ENCODE data around the gene SIRT7. TPM values are rescaled to one million over a fixed set of nuclear protein-coding genes. Genes with fewer than 3 reads are reported as not detected.
A peak's percentile ranks its signal among the peaks of the same experiment; 100 is the strongest.

Gene SIRT7
- polyA plus RNA-seq, 1 donor from 2014 or later = 31.6 TPM

DNA sequence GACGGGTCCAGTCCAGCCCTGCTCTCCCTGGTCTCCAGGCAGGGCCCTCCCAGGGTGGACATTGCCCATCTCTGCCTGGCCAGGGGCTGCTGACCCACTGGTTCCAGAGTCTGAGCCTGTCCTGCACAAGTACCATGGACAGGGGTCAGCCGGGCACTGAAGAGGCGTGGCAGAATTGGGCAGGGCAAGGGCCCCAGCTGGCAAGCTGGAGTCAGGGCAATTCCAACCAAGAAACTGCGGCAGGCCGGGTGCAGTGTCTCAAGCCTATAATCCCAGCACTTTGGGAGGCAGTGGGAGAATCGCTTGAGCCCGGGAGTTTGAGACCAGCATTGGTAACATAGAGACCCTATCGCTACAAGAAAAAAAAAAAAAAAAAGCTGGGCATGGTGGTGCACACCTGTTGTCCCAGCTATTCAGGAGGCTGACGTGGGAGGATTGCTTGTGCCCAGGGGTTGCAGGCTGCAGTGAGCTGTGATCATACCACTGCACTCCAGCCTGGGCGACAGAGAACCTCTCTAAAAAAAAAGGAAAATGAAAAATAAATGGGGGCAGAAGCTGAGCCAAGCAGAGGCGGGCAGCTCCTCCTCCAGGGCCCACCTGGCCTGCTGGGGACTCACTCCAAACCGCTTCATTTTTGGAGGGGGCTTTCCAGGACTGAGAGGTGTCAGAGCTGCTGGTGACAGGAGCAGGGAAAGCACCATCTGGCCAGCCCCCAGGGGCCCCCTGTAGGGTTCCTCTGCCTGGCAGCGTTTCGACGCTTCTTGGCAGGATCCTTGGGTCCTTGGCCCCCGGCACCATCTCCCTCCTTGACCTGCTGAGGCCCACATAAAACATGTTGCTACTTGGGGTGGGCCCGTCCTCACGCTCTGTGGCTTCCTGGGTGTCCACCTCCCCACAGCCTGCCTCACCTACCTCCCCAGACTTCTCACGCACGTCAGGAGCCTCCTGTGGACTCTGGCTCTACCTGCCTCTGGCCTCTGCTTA is 12.5 kb upstream of the SIRT7 start:
- Mint-ChIP-seq H3K9me3 (no peaks in the 10 kb centered on the region), H3K4me1 (peaks cover 6 to 8% (median 6%) of the 10 kb centered on the region in 3 donors), H3K36me3 (no peaks in the 10 kb centered on the region), H3K4me3 (peak overlapping the region in 1 of 4 donors; percentile 71), H3K27ac (peak overlapping the region in 1 of 3 donors; percentile 87), H3K27me3 (peaks cover 8% of the 10 kb centered on the region)

DNA sequence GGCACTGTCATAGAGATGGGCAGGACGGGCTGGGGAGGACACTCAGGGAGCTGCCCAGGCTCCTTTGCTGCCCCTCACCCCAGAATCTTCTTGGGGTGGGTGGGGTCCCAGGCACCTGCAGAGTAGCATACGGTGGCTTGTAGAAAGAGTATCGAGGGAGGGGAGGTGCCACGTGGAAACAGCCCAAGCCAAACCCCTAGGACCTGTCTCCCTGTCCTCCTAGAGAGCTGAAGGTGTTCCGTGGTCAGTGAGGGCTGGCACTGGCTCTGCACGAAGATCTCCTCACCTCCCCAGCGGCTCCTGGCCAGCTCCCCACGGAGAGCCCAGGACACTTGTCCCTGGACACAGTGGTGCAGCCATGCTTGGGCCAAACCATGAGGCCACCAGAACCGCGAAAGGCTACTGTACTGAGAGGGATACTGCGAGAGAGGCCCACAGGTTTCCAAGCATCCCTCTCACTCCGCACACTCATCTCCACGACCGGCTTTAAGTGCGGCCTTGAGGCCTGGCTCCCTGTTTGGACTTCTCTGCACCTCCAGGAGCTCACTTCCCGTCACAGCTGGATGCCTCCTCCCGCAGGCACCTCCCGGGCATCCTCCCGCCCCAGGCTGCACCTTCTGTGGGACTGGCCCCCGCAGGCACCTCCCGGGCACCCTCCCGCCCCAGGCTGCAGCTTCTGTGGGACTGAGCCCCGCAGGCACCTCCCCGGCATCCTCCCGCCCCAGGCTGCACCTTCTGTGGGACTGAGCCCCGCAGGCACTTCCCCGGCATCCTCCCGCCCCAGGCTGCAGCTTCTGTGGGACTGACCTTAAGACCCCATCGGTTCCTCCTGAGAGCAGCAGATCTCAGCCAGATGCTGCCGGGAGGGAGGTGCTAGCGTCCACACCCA is 11.5 kb upstream of the SIRT7 start:
- peak overlapping the region in 1 of 3 donors; percentile 86 for H3K27ac Mint-ChIP-seq
- peaks cover 6 to 9% (median 6%) of the 10 kb centered on the region in 3 donors for H3K4me1 Mint-ChIP-seq
- H3K27me3 Mint-ChIP-seq = peaks cover 8% of the 10 kb centered on the region
- H3K9me3 Mint-ChIP-seq = no peaks in the 10 kb centered on the region
- H3K36me3 Mint-ChIP-seq = no peaks in the 10 kb centered on the region
- peak overlapping the region in 3 of 4 donors; percentile 43 to 49 (median 44) for H3K4me3 Mint-ChIP-seq

GRCh38 chr17:81928544-81929252 is 10.7 kb upstream of the SIRT7 start:
- H3K27me3 Mint-ChIP-seq = peaks cover 8% of the 10 kb centered on the region
- H3K9me3 Mint-ChIP-seq = no peaks in the 10 kb centered on the region
- H3K4me3 Mint-ChIP-seq = peak overlapping the region; percentile 44 to 82 (median 62)
- H3K4me1 Mint-ChIP-seq = peaks cover 4 to 10% (median 6%) of the 10 kb centered on the region in 3 donors
- H3K27ac Mint-ChIP-seq = peak overlapping the region in 1 of 3 donors; percentile 86
- H3K36me3 Mint-ChIP-seq = no peaks in the 10 kb centered on the region

DNA sequence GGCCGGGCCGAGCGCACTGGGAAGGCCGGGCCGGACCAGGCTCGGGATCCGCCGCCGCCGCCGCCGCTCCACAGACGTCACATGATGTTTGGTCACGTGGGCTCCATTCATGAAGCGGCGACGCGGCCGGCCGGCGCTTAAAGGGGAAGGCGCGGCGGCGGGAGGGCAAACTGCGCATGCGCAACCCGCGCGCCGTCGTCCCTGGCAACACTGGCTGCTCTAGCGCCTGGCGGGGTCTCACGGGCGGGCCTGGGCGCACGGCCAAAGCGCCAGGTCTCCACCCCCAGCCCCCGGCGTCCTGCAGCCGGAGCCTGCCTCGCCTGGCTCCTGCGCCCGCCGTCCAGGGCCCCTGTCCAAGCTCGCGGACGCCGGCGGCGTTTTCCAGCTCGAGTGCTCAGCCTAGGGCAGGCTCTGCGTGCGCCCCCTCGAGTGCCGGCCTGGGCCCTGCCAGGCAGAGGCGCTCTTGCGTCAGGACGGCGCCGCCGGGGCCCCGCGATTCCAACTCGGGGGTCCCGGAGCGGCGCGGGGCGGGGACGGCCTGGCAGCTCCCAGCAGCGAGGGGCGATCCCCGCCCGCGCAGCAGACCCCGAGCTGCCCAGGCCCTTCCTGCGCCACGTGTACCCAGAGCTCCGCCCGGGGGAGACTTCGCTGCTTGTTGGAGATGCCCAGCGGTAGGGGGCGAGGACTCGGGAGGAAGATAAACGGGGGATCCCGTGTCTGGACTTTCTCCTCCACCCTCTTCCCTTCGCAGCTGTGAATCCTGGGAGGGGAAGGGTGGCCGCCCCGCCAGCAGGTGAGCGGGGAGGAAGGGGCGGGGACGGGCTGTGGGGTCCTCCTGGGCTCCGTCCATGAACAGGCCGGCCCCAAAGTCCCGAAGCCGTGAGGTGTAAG is 9.9 kb upstream of the SIRT7 start, which contains the start of gene MAFG:
Gene MAFG (minus strand): TSS at position 83 of the 891 bp plus-strand sequence. CDS start 4,550 bp downstream, outside the sequence.
- Mint-ChIP-seq H3K27me3 (peaks cover 8% of the 10 kb centered on the region), H3K9me3 (no peaks in the 10 kb centered on the region), H3K27ac (peak within 1 kb of the TSS; percentile 86 to 98 (median 91)), H3K4me1 (peaks cover 3 to 10% (median 6%) of the 10 kb centered on the region in 3 donors), H3K36me3 (no peaks in the 10 kb centered on the region), H3K4me3 (peak within 1 kb of the TSS; percentile 82 to 95 (median 90))

- Mint-ChIP-seq H3K27me3 (peaks cover 8% of the 10 kb centered on the region), H3K9me3 (no peaks in the 10 kb centered on the region), H3K36me3 (no peaks in the 10 kb centered on the region), H3K4me3 (peak overlapping the region in 3 of 4 donors; percentile 63 to 76 (median 70)), H3K4me1 (peaks cover 3 to 10% (median 6%) of the 10 kb centered on the region in 3 donors), H3K27ac (peak overlapping the region in 2 of 3 donors; percentile 47 to 98)
These were observed 9.2 kb upstream of the SIRT7 start for GRCh38 chr17:81927152-81927652.

DNA sequence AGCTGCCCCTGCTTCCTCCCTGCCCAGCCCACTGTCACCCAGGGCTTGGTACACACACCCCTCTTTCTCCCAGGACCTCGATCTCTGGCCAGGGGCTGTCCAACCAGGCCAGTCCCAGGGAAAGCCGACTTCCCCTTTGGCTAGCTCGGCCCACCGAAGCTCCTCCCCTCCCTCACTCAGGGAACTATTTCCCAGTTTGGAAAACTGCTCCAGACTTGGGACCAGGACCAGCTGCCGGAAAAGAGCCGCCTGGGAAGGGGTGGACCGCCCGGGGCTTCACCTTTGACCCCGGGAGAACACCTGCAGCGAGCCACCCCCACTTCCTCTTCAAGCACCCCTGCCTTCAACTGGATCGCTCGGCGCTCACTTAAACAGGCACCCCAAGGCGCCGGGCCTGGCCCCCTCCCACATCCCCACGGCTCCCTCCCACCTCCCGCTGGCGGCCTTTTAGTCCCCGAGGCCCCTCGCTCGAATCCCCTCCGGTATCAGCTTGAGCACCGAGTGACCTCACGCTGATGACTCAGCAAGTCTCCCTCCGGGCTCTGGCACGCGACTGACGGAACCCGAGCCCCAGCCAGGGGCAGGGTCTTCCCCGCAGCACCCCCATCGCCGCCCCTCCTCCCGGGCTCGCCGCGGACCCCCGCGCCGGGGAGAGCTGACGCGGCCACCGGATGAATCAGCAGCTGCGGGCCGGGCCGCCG is 8.6 kb upstream of the SIRT7 start:
- Mint-ChIP-seq H3K4me3 (peak overlapping the region; percentile 82 to 95 (median 90)), H3K9me3 (no peaks in the 10 kb centered on the region), H3K36me3 (no peaks in the 10 kb centered on the region), H3K4me1 (peaks cover 3 to 10% (median 6%) of the 10 kb centered on the region in 3 donors), H3K27ac (peak overlapping the region; percentile 86 to 98 (median 91)), H3K27me3 (peaks cover 8% of the 10 kb centered on the region)

- H3K9me3 Mint-ChIP-seq = no peaks in the 10 kb centered on the region
- no peaks in the 10 kb centered on the region for H3K36me3 Mint-ChIP-seq
- peaks cover 7% of the 10 kb centered on the region for H3K27me3 Mint-ChIP-seq
- H3K27ac Mint-ChIP-seq = peak overlapping the region; percentile 86 to 98 (median 91)
- peak overlapping the region; percentile 82 to 95 (median 90) for H3K4me3 Mint-ChIP-seq
- peaks cover 3 to 10% (median 6%) of the 10 kb centered on the region in 3 donors for H3K4me1 Mint-ChIP-seq
These were observed 8.0 kb upstream of the SIRT7 start for GRCh38 chr17:81925860-81926450.

DNA sequence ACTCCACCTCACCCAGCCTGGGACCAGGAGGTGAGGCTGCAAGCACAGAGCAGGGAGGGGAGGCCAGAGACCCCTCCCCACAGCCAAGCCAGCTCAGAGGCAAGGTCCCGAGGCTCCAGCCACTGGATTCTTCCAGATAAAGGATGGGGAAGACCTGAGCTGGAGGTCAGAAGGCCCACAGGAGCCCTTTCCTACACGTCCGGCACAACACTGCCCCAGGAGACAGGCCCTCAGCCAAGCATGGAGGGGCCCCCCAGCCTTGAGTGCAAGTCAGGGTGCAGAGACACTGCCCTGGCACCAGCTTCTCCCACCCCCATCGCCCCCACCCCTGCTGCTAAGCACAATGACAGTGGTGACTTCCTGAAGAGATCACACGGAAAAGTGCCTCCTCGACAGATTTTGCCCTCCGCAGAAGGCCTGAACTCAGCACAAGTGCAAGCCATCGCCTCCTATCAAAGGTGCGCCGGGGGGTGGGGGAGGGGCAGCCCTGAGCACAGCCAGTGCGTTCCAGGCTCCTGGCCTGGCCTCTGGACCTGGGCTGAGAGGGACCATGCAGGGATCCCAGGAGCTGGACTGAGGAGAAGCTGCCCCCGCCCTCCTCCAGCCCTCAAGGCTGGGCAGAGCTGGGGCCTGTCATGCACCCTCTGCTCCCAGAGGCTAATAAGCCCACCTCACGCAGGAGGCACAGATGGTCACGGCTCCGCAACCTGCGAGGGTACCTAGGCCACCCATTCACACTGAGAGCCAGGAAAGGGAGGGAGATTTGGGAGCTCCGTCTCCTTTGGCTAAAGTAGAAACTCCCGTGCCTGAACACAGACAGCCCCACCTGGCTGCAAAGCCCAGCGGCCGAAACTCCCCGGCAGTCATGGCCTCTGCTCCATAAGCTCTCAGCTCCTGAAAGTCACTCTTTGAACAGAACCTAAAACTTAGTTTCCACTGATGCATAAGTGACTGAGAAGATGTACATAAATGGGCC is 6.9 kb upstream of the SIRT7 start:
- H3K27ac Mint-ChIP-seq = peak overlapping the region in 1 of 3 donors; percentile 68
- H3K4me3 Mint-ChIP-seq = peak overlapping the region; percentile 12 to 88 (median 68)
- peaks cover 3 to 10% (median 6%) of the 10 kb centered on the region in 3 donors for H3K4me1 Mint-ChIP-seq
- no peaks in the 10 kb centered on the region for H3K9me3 Mint-ChIP-seq
- H3K36me3 Mint-ChIP-seq = no peaks in the 10 kb centered on the region
- H3K27me3 Mint-ChIP-seq = peaks cover 4% of the 10 kb centered on the region

- Mint-ChIP-seq H3K4me3 (peak overlapping the region in 1 of 4 donors; percentile 60), H3K4me1 (peaks cover 3 to 11% (median 10%) of the 10 kb centered on the region in 3 donors), H3K27me3 (peaks cover under 1% of the 10 kb centered on the region), H3K27ac (peak overlapping the region in 2 of 3 donors; percentile 31 to 68), H3K36me3 (no peaks in the 10 kb centered on the region), H3K9me3 (no peaks in the 10 kb centered on the region)
These were observed 5.6 kb upstream of the SIRT7 start for GRCh38 chr17:81923302-81924260.

- Mint-ChIP-seq H3K4me1 (peaks cover 7 to 16% (median 12%) of the 10 kb centered on the region in 3 donors), H3K27me3 (no peaks in the 10 kb centered on the region), H3K27ac (peak overlapping the region in 1 of 3 donors; percentile 43), H3K36me3 (no peaks in the 10 kb centered on the region), H3K4me3 (peak overlapping the region in 1 of 4 donors; percentile 57), H3K9me3 (no peaks in the 10 kb centered on the region)
These were observed 4.8 kb upstream of the SIRT7 start for GRCh38 chr17:81922566-81923301.

Data from IgD-negative memory B cell (primary cell).